ENCODE data around the gene CLCN4.

DNA sequence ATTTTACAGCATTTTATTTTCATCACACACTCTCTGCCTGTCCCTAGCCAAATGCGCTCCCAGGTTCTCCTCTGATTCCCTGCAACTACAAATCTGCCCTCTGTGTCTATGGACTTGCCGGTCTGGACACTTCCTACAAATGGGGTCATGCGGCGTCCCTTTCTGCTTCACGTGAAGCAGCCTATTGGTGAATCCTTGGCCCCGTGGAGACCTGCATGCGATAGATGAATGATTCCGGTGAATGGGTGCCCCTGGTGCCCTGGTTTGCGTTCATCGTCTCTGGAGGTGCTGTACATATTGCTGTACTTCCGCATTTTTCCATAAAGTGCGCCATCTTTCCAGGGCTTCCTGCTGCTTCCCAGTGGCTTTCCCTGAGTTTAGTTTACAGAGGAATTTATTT is 27.5 kb upstream of the CLCN4 start:
- TF ChIP-seq, protein P1, sequence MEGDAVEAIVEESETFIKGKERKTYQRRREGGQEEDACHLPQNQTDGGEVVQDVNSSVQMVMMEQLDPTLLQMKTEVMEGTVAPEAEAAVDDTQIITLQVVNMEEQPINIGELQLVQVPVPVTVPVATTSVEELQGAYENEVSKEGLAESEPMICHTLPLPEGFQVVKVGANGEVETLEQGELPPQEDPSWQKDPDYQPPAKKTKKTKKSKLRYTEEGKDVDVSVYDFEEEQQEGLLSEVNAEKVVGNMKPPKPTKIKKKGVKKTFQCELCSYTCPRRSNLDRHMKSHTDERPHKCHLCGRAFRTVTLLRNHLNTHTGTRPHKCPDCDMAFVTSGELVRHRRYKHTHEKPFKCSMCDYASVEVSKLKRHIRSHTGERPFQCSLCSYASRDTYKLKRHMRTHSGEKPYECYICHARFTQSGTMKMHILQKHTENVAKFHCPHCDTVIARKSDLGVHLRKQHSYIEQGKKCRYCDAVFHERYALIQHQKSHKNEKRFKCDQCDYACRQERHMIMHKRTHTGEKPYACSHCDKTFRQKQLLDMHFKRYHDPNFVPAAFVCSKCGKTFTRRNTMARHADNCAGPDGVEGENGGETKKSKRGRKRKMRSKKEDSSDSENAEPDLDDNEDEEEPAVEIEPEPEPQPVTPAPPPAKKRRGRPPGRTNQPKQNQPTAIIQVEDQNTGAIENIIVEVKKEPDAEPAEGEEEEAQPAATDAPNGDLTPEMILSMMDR (IDR thresholded peaks at IDR 0.05) = no peak
- no peak for TF ChIP-seq EP300 (IDR thresholded peaks at IDR 0.05)

Measured in ovary (tissue), 3 donors.